ENCODE measurements around the gene SDR42E2. TPM values are rescaled to one million over a fixed set of nuclear protein-coding genes. Genes with fewer than 3 reads are reported as not detected.
"Not testable (repeated sequence)": the region's sequence is repeated elsewhere in the genome, so short reads cannot be mapped to it uniquely, and the experiment has no call there.

SDR42E2 gene
- total RNA-seq, 1 donor from 2014 or later, result not detected

- Mint-ChIP-seq H3K36me3 (ENCODE audit: unreplicated experiment) (no peaks in the 10 kb centered on the region), H3K4me3 (ENCODE audit: unreplicated experiment) (no peak overlapping the region), H3K27ac (ENCODE audit: unreplicated experiment) (no peak overlapping the region), H3K4me1 (ENCODE audit: unreplicated experiment) (no peaks in the 10 kb centered on the region), H3K27me3 (ENCODE audit: unreplicated experiment) (peaks cover 11% of the 10 kb centered on the region), H3K9me3 (ENCODE audit: unreplicated experiment) (no peaks in the 10 kb centered on the region)
- peak; percentile 39 for TF ChIP-seq CTCF (IDR thresholded peaks at IDR 0.05)
- DNase-seq (ENCODE audit: extremely low spot score, unreplicated experiment), result no peak
Measured at GRCh38 chr16:22141767-22142166, 20.5 kb upstream of the SDR42E2 start.

GRCh38 chr16:22144520-22144919 lies 17.8 kb upstream of the SDR42E2 start:
- no peak overlapping the region for H3K27ac Mint-ChIP-seq (ENCODE audit: unreplicated experiment)
- no peaks in the 10 kb centered on the region for H3K9me3 Mint-ChIP-seq (ENCODE audit: unreplicated experiment)
- H3K27me3 Mint-ChIP-seq (ENCODE audit: unreplicated experiment), result no peaks in the 10 kb centered on the region
- no peak for TF ChIP-seq CTCF (IDR thresholded peaks at IDR 0.05)
- no peak overlapping the region for H3K4me3 Mint-ChIP-seq (ENCODE audit: unreplicated experiment)
- no peaks in the 10 kb centered on the region for H3K36me3 Mint-ChIP-seq (ENCODE audit: unreplicated experiment)
- H3K4me1 Mint-ChIP-seq (ENCODE audit: unreplicated experiment), result no peaks in the 10 kb centered on the region
- no peak for DNase-seq (ENCODE audit: extremely low spot score, unreplicated experiment)

GRCh38 chr16:22147853-22148252 lies 14.5 kb upstream of the SDR42E2 start:
- H3K4me3 Mint-ChIP-seq (ENCODE audit: unreplicated experiment), result no peak overlapping the region
- no peaks in the 10 kb centered on the region for H3K36me3 Mint-ChIP-seq (ENCODE audit: unreplicated experiment)
- no peak for TF ChIP-seq CTCF (IDR thresholded peaks at IDR 0.05)
- peaks cover 5% of the 10 kb centered on the region for H3K27me3 Mint-ChIP-seq (ENCODE audit: unreplicated experiment)
- no peaks in the 10 kb centered on the region for H3K4me1 Mint-ChIP-seq (ENCODE audit: unreplicated experiment)
- H3K27ac Mint-ChIP-seq (ENCODE audit: unreplicated experiment), result no peak overlapping the region
- H3K9me3 Mint-ChIP-seq (ENCODE audit: unreplicated experiment), result no peaks in the 10 kb centered on the region
- no peak for DNase-seq (ENCODE audit: extremely low spot score, unreplicated experiment)

GRCh38 chr16:22151246-22151998 lies 10.9 kb upstream of the SDR42E2 start:
- Mint-ChIP-seq H3K4me1 (ENCODE audit: unreplicated experiment) (no peaks in the 10 kb centered on the region), H3K27me3 (ENCODE audit: unreplicated experiment) (peaks cover 5% of the 10 kb centered on the region), H3K9me3 (ENCODE audit: unreplicated experiment) (no peaks in the 10 kb centered on the region), H3K4me3 (ENCODE audit: unreplicated experiment) (no peak overlapping the region), H3K36me3 (ENCODE audit: unreplicated experiment) (no peaks in the 10 kb centered on the region), H3K27ac (ENCODE audit: unreplicated experiment) (no peak overlapping the region)
- no peak for TF ChIP-seq CTCF (IDR thresholded peaks at IDR 0.05)
- DNase-seq (ENCODE audit: extremely low spot score, unreplicated experiment), result no peak

GRCh38 chr16:22152316-22152715 lies 10.0 kb upstream of the SDR42E2 start:
- Mint-ChIP-seq H3K4me1 (ENCODE audit: unreplicated experiment) (no peaks in the 10 kb centered on the region), H3K27ac (ENCODE audit: unreplicated experiment) (no peak overlapping the region), H3K4me3 (ENCODE audit: unreplicated experiment) (no peak overlapping the region)

GRCh38 chr16:22153078-22153477 lies 9.2 kb upstream of the SDR42E2 start:
- not testable (repeated sequence) for H3K4me3 Mint-ChIP-seq (ENCODE audit: unreplicated experiment); H3K27me3 Mint-ChIP-seq (ENCODE audit: unreplicated experiment); DNase-seq (ENCODE audit: extremely low spot score, unreplicated experiment); H3K4me1 Mint-ChIP-seq (ENCODE audit: unreplicated experiment); H3K27ac Mint-ChIP-seq (ENCODE audit: unreplicated experiment); H3K9me3 Mint-ChIP-seq (ENCODE audit: unreplicated experiment); H3K36me3 Mint-ChIP-seq (ENCODE audit: unreplicated experiment)

More at GRCh38 chr16:22152316-22152715, 10.0 kb upstream of the SDR42E2 start:
- DNase-seq (ENCODE audit: extremely low spot score, unreplicated experiment), result no peak
- Mint-ChIP-seq H3K27me3 (ENCODE audit: unreplicated experiment) (peaks cover 5% of the 10 kb centered on the region), H3K36me3 (ENCODE audit: unreplicated experiment) (no peaks in the 10 kb centered on the region), H3K9me3 (ENCODE audit: unreplicated experiment) (no peaks in the 10 kb centered on the region)
- no peak for TF ChIP-seq CTCF (IDR thresholded peaks at IDR 0.05)

All from osteocyte (in vitro differentiated cells).